ENCODE measurements around the gene CFAP77.

GRCh38 chr9:132571806-132572600 is 162.0 kb downstream of the CFAP77 start:
- TF ChIP-seq CTCF (IDR thresholded peaks at IDR 0.05) (no peak), EP300 (IDR thresholded peaks at IDR 0.05) (no peak)
